ENCODE data around the gene LGI4.

The LGI4 gene

DNA sequence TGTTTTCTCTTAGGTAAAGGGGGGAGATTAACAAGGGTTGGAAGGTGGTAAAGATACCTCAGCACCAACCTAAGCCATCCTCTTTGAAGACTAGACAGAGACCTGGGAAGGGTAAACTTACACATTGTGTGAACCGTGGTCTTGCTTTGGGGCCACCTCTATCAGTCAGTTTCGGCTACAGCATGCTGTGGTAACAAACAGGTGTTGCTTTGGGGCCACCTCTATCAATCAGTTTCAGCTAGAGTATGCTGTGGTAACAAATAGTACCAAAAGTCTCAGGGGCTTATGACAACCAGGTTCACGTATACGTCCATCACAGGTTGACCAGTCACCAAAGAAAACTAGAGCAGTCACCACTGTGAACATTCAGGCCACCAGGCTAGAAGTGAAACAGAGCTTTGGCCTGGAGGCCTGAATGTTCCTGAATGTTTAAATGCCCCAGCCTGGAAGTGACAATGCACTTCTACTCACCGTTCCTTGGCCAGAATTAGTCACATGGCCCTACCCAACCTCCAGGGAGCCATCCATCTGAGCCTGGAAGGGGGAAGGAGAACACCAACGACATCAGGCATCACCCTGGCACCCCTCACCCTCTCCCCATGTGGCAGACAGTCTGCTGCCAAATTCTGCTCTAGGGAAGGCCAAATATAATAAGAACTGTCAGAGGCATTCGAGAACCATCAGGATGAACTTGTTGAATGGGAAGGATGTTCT lies 12.0 kb upstream of the LGI4 start:
- Histone ChIP-seq H2AFZ (ENCODE audit: low read length) (no peak overlapping the region), H3K9me2 (replicated peaks; ENCODE audit: insufficient read depth, low read length) (no peaks in the 10 kb centered on the region), H3F3A (ENCODE audit: insufficient read depth, low read length) (peaks cover 3% of the 10 kb centered on the region; the same call in 1 of the 2 replicates), H3K4me3 (ENCODE audit: low read length) (no peak overlapping the region), H3K9me3 (replicated peaks; ENCODE audit: insufficient read depth, low read length) (no peaks in the 10 kb centered on the region), H3K27me3 (replicated peaks; ENCODE audit: insufficient read depth, low read length) (peaks cover 31% of the 10 kb centered on the region), H3K9ac (ENCODE audit: low read length) (no peak overlapping the region), H4K20me1 (ENCODE audit: insufficient read depth, low read length) (no peaks in the 10 kb centered on the region), H3K36me3 (replicated peaks; ENCODE audit: insufficient read depth, low read length) (no peaks in the 10 kb centered on the region), H3K4me2 (ENCODE audit: low read depth, low read length) (no peak overlapping the region), H3K79me2 (ENCODE audit: low read length) (no peaks in the 10 kb centered on the region), H3K4me1 (ENCODE audit: low read length) (peaks cover 10% of the 10 kb centered on the region), H3K27ac (ENCODE audit: low read length) (no peak overlapping the region)
- no peak for DNase-seq
- TF ChIP-seq EZH2 (optimal IDR thresholded peaks at IDR 0.05; ENCODE audit: low read depth, low read length) (no peak), EZH2phosphoT487 (IDR thresholded peaks at IDR 0.05; ENCODE audit: low read length) (no peak)

DNA sequence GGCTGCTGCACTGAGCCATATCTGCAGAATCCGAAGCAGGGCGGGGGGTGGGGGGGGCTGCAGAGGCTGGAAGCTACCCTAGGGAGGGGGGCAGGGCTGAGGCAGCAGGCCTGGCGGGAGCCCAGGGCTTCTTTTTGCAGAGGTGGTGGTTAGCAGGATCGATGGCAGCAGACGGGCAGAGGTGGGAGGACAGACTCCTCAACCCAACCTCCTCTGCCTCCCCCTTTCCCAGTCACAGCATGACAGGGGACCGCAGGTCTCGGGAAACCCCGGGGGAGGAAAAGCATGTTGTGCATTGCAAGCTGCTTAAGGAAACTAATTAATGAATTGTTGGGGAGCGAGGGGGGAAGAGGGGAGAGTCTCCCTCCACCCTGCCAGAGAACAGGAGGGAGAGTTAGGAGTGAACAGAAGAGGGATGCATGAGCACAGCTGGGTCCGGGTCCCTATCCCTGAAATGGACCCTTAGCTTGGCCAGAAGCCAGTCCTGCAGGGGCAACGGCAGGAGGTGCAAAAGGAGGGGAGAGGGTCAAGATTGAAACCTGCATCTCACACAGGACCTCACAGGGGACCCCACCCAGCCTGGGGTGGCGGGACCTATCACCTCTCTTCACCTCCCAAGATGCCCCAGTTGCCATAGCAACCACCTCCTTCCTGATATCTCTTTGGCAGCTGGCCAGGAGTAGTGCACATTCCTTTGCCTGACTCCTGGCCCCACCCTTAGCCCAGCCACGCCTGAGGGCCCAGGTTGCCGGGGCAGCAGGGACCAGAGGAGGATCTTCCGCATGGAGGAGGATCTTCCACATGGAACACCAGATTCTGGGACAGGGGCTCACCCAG lies 10.0 kb upstream of the LGI4 start:
- Histone ChIP-seq H3K4me1 (ENCODE audit: low read length) (peaks cover 15% of the 10 kb centered on the region), H3K79me2 (ENCODE audit: low read length) (no peaks in the 10 kb centered on the region), H4K20me1 (ENCODE audit: insufficient read depth, low read length) (no peaks in the 10 kb centered on the region), H3K36me3 (replicated peaks; ENCODE audit: insufficient read depth, low read length) (no peaks in the 10 kb centered on the region), H2AFZ (ENCODE audit: low read length) (no peak overlapping the region), H3F3A (ENCODE audit: insufficient read depth, low read length) (peaks cover 8% of the 10 kb centered on the region; the same call in 1 of the 2 replicates), H3K4me2 (ENCODE audit: low read depth, low read length) (no peak overlapping the region), H3K9ac (ENCODE audit: low read length) (no peak overlapping the region), H3K27ac (ENCODE audit: low read length) (no peak overlapping the region), H3K9me3 (replicated peaks; ENCODE audit: insufficient read depth, low read length) (no peaks in the 10 kb centered on the region), H3K27me3 (replicated peaks; ENCODE audit: insufficient read depth, low read length) (peaks cover 37% of the 10 kb centered on the region), H3K9me2 (replicated peaks; ENCODE audit: insufficient read depth, low read length) (no peaks in the 10 kb centered on the region), H3K4me3 (ENCODE audit: low read length) (no peak overlapping the region)
- TF ChIP-seq EZH2phosphoT487 (IDR thresholded peaks at IDR 0.05; ENCODE audit: low read length) = no peak
- no peak for TF ChIP-seq EZH2 (optimal IDR thresholded peaks at IDR 0.05; ENCODE audit: low read depth, low read length)
- TF ChIP-seq CTCF (IDR thresholded peaks at IDR 0.05; ENCODE audit: low read length) = no peak
- DNase-seq = no peak

DNA sequence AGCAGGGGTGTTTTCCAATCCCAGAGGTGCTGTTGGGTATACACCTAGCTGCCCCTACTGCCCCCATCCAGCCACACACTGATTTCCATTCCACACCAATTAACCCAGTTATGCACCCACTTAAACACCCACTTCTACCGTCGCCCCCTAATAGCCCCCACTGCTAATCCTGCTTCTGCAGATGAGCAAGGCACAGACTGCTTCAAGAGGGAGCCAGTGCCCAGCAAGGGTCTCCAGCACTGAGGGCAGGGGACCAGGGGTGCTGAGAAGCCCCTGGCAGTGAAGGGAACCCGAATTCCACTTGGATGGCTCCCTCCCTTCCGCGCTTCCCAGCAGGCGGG lies 9.4 kb upstream of the LGI4 start:
- H3K27me3 ChIP-seq (replicated peaks; ENCODE audit: insufficient read depth, low read length) = peaks cover 38% of the 10 kb centered on the region
- no peak overlapping the region for H3K4me2 ChIP-seq (ENCODE audit: low read depth, low read length)
- H3K4me3 ChIP-seq (ENCODE audit: low read length) = no peak overlapping the region

More for the DNA sequence above, 9.4 kb upstream of the LGI4 start:
- H3K27ac ChIP-seq (ENCODE audit: low read length) = no peak overlapping the region
- no peaks in the 10 kb centered on the region for H3K79me2 ChIP-seq (ENCODE audit: low read length)
- H3K9ac ChIP-seq (ENCODE audit: low read length) = no peak overlapping the region
- no peak overlapping the region for H2AFZ ChIP-seq (ENCODE audit: low read length)
- H3K4me1 ChIP-seq (ENCODE audit: low read length) = peaks cover 15% of the 10 kb centered on the region
- DNase-seq = no peak
- H4K20me1 ChIP-seq (ENCODE audit: insufficient read depth, low read length) = no peaks in the 10 kb centered on the region
- no peaks in the 10 kb centered on the region for H3K36me3 ChIP-seq (replicated peaks; ENCODE audit: insufficient read depth, low read length)
- H3K9me3 ChIP-seq (replicated peaks; ENCODE audit: insufficient read depth, low read length) = no peaks in the 10 kb centered on the region
- no peaks in the 10 kb centered on the region for H3K9me2 ChIP-seq (replicated peaks; ENCODE audit: insufficient read depth, low read length)
- TF ChIP-seq EZH2 (optimal IDR thresholded peaks at IDR 0.05; ENCODE audit: low read depth, low read length) (no peak), CTCF (IDR thresholded peaks at IDR 0.05; ENCODE audit: low read length) (no peak), EZH2phosphoT487 (IDR thresholded peaks at IDR 0.05; ENCODE audit: low read length) (no peak)
- H3F3A ChIP-seq (ENCODE audit: insufficient read depth, low read length) = peaks cover 8% of the 10 kb centered on the region; the same call in 1 of the 2 replicates
